GM12878 (cell line): ENCODE results near the gene NPDC1. TPM values are rescaled to one million over a fixed set of nuclear protein-coding genes. Genes with fewer than 3 reads are reported as not detected.

ENCODE experiments used
- ATF7 ChIP-seq: fragments of 450-650 bp; IDR thresholded peaks from 2 replicates; pipeline ENCODE4 v1.6.1; 2016; ENCODE audit warnings: low read depth, mild to moderate bottlenecking
- BACH1 ChIP-seq: fragments of 450-650 bp; IDR thresholded peaks from 2 replicates; pipeline ENCODE4 v1.6.1; 2017; ENCODE audit warnings: mild to moderate bottlenecking, borderline replicate concordance
- HDAC2 ChIP-seq: fragments of 200-600 bp; sonication (generic); IDR thresholded peaks from 2 replicates; pipeline ENCODE4 v1.6.1; 2017
- HSF1 ChIP-seq: fragments of 150-350 bp; IDR thresholded peaks from 2 replicates; pipeline ENCODE4 v1.6.1; 2014; ENCODE audit warnings: mild to moderate bottlenecking, low read depth, low read length
- KAT2A ChIP-seq: conservative IDR thresholded peaks from 2 replicates; pipeline ENCODE4 v1.6.1; 2011; ENCODE audit warnings: low read depth, low read length; ENCODE audit not compliant: control insufficient read depth
- MTA3 ChIP-seq: IDR thresholded peaks from 2 replicates; pipeline ENCODE4 v1.6.1; 2012; ENCODE audit warnings: low read length, inconsistent platforms, borderline replicate concordance
- NBN ChIP-seq: fragments of 450-650 bp; IDR thresholded peaks from 2 replicates; pipeline ENCODE4 v1.6.1; 2016
- PKNOX1 ChIP-seq: fragments of 450-650 bp; IDR thresholded peaks from 2 replicates; pipeline ENCODE4 v1.6.1; 2016; ENCODE audit warnings: mild to moderate bottlenecking
- PML ChIP-seq: IDR thresholded peaks from 2 replicates; pipeline ENCODE4 v1.6.1; 2012; ENCODE audit warnings: low read length, inconsistent platforms
- POU2F2 ChIP-seq: IDR thresholded peaks from 3 replicates; pipeline ENCODE4 v1.6.1; 2011; ENCODE audit warnings: low read depth, mild to moderate bottlenecking, low read length, borderline replicate concordance
- RAD51 ChIP-seq: fragments of 450-650 bp; IDR thresholded peaks from 2 replicates; pipeline ENCODE4 v1.6.1; 2016; ENCODE audit warnings: moderate library complexity, mild to moderate bottlenecking, inconsistent platforms
- RELB ChIP-seq: fragments of 450-650 bp; IDR thresholded peaks from 2 replicates; pipeline ENCODE4 v1.6.1; 2017; ENCODE audit warnings: low read depth, mild to moderate bottlenecking, moderate library complexity
- REST ChIP-seq: IDR thresholded peaks from 2 replicates; pipeline ENCODE4 v1.6.1; 2012; ENCODE audit warnings: mild to moderate bottlenecking, low read depth, low read length
- ZNF217 ChIP-seq: fragments of 450-650 bp; IDR thresholded peaks from 2 replicates; pipeline ENCODE4 v1.6.1; 2017; ENCODE audit warnings: antibody characterized with exemption, mild to moderate bottlenecking
- ZNF592 ChIP-seq: fragments of 450-650 bp; IDR thresholded peaks from 2 replicates; pipeline ENCODE4 v1.6.1; 2017; ENCODE audit warnings: mild to moderate bottlenecking, moderate library complexity
- polyA plus RNA-seq, 11 experiments: library from polyadenylated mRNA; depleted of rRNA in 4 of 11; unstranded in 6 of 11; stranded (reverse) in 5 of 11; fragments of >200 nt; fragmentation: Nextera tagmentation in 4 of 11; fragmentation: Illumina TruSeq in 1 of 11; extraction: Ambion mirVana in 4 of 11; extraction: Trizol in 1 of 11; gene quantifications; 1 replicate in 1 of 11; 2 replicates in 10 of 11; pipeline versions ENCODE4 v1.2.1 to v1.2.3, GENCODE V29; 2011 to 2016; ENCODE audit warnings: inconsistent platforms in 2 of 11, missing spikeins in 2 of 11, low read depth in 1 of 11
- total RNA-seq, 4 experiments: library from RNA; depleted of rRNA in 3 of 4; stranded (reverse); fragments of >200 nt in 3 of 4; fragmentation: Illumina TruSeq in 1 of 4; extraction: Trizol in 1 of 4; gene quantifications; 2 replicates each; pipeline versions ENCODE4 v1.2.1 to v1.2.3, GENCODE V29; 2013 to 2021
- TF ChIP-seq, protein P1 (sequence below): fragments of 450-650 bp; IDR thresholded peaks from 2 replicates; pipeline ENCODE4 v1.6.1; 2014; ENCODE audit warnings: mild to moderate bottlenecking

The NPDC1 gene
- total and polyA plus RNA-seq, 10 of the 15 experiments (the other 5 are each of a cell fraction or from before 2014, with no cell fraction given) = 0.04 to 1.7 (median 0.77) TPM; not detected in 2

DNA sequence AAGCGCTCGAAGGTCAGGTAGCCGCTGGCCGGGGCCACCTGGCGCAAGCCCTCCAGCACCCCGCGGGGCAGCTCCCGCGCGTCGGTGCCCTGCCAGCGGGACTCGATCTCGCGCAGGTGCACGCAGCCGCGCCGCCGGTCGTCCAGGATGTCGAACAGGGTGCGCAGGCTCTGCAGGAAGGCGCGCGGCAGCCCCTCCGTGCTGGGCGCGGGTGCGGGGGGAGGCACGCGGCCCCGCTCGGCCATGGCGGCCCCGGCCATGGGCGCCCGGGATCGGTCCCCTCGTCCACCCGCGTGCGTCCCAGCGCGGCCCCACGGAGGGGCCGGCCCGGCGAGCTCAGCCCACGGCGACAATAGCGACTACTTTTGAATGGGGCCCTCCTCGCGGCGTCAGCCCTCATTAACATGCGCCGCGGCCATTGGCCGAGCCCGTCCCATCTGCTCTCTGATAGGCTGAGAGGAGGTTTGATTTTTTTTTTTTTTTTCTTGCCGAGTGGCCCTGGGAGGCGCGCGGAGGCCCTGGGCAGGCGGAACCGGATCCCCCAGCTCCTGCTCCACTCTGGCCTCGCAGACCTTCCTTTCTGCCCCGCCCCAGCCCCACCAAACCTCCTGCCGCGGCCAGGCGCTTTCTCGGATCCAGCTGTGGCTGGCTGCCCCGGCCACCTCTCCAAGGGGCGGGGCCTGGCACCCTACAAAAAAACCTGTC is 24.4 kb upstream of the NPDC1 start, which contains the start of gene SAPCD2 (continued):
- no peak for TF ChIP-seq PML
- TF ChIP-seq NBN = 0 out of 2 replicates have a peak, but pooled peaks have one; percentile 49
- TF ChIP-seq ATF7 = no peak
- no peak for TF ChIP-seq MTA3
- no peak for TF ChIP-seq RAD51
- TF ChIP-seq KAT2A = no peak
- peak; percentile 73 for TF ChIP-seq ZNF217
- TF ChIP-seq HDAC2 = no peak
- TF ChIP-seq PKNOX1 = no peak
- no peak for TF ChIP-seq ZNF592
- TF ChIP-seq RELB = 0 out of 2 replicates have a peak, but pooled peaks have one; percentile 11
- peak; percentile 79; the same call in 2 of the 3 replicates for TF ChIP-seq POU2F2
- no peak for TF ChIP-seq HSF1
- TF ChIP-seq REST = no peak
- TF ChIP-seq BACH1 = peak; percentile 94
- TF ChIP-seq, protein P1, sequence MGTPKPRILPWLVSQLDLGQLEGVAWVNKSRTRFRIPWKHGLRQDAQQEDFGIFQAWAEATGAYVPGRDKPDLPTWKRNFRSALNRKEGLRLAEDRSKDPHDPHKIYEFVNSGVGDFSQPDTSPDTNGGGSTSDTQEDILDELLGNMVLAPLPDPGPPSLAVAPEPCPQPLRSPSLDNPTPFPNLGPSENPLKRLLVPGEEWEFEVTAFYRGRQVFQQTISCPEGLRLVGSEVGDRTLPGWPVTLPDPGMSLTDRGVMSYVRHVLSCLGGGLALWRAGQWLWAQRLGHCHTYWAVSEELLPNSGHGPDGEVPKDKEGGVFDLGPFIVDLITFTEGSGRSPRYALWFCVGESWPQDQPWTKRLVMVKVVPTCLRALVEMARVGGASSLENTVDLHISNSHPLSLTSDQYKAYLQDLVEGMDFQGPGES = no peak
